K562 (cell line): Measurements from ENCODE around the gene AKAP14. TPM values are rescaled to one million over a fixed set of nuclear protein-coding genes. Genes with fewer than 3 reads are reported as not detected.

Source experiments
- ATF1 ChIP-seq, 2 experiments: fragments of 450-650 bp in 1 of 2; IDR thresholded peaks; 2 replicates each; pipeline ENCODE4 v1.6.1; 2016; ENCODE audit warnings: missing compliant biosample characterization in 1 of 2, missing genetic modification characterization in 1 of 2
- CC2D1A ChIP-seq: fragments of 450-650 bp; IDR thresholded peaks from 2 replicates; pipeline ENCODE4 v1.6.1; 2017; ENCODE audit warnings: mild to moderate bottlenecking
- FOXP1 ChIP-seq: sonication (generic); formaldehyde crosslinking; IDR thresholded peaks from 2 replicates; pipeline ENCODE4 v1.8.0; 2022; ENCODE audit warnings: mild to moderate bottlenecking, missing genetic modification reagents
- HCFC1 ChIP-seq: IDR thresholded peaks from 2 replicates; pipeline ENCODE4 v1.6.1; 2012; ENCODE audit warnings: low read depth, low read length, improper control_type of control experiment
- IFI16 ChIP-seq: fragments of 250-450 bp; sonication (Bioruptor Pico); IDR thresholded peaks from 2 replicates; pipeline ENCODE4 v2.1.2; 2022; ENCODE audit warnings: mild to moderate bottlenecking, inconsistent platforms
- ILF3 ChIP-seq: fragments of 450-650 bp; IDR thresholded peaks from 2 replicates; pipeline ENCODE4 v1.6.1; 2018; ENCODE audit warnings: antibody characterized with exemption, mild to moderate bottlenecking, moderate library complexity, borderline replicate concordance
- IRF2 ChIP-seq: sonication (generic); formaldehyde crosslinking; IDR thresholded peaks from 2 replicates; pipeline ENCODE4 v1.8.1; 2022; ENCODE audit warnings: mild to moderate bottlenecking, missing genetic modification reagents
- JUN ChIP-seq, 2 experiments: sonication (generic) in 1 of 2; formaldehyde crosslinking in 1 of 2; IDR thresholded peaks; 2 replicates each; pipeline versions ENCODE4 v1.6.1 to v1.8.0; 2012 to 2022; ENCODE audit warnings: borderline replicate concordance in 2 of 2, mild to moderate bottlenecking in 2 of 2, improper control_type of control experiment in 1 of 2, low read depth in 1 of 2, low read length in 1 of 2, missing genetic modification reagents in 1 of 2
- MXI1 ChIP-seq: IDR thresholded peaks from 2 replicates; pipeline ENCODE4 v1.6.1; 2011; ENCODE audit warnings: low read depth, mild to moderate bottlenecking, improper control_type of control experiment, low read length
- NFIC ChIP-seq: fragments of 450-650 bp; IDR thresholded peaks from 2 replicates; pipeline ENCODE4 v1.6.1; 2017; ENCODE audit warnings: mild to moderate bottlenecking, inconsistent platforms
- POLR3A ChIP-seq: IDR thresholded peaks from 2 replicates; pipeline ENCODE4 v1.6.1; 2011; ENCODE audit warnings: borderline replicate concordance, mild to moderate bottlenecking, moderate library complexity; ENCODE audit not compliant: insufficient read length, insufficient read depth; ENCODE audit errors: extremely low read depth
- RFX1 ChIP-seq: fragments of 450-650 bp; IDR thresholded peaks from 2 replicates; pipeline ENCODE4 v1.6.1; 2016; ENCODE audit warnings: mild to moderate bottlenecking, moderate library complexity
- SMAD2 ChIP-seq: fragments of 150-350 bp; IDR thresholded peaks from 2 replicates; pipeline ENCODE4 v1.6.1; 2014; ENCODE audit warnings: low read depth, mild to moderate bottlenecking, low read length
- TAF7 ChIP-seq: fragments of 450-650 bp; IDR thresholded peaks from 2 replicates; pipeline ENCODE4 v1.6.1; 2016; ENCODE audit warnings: missing genetic modification characterization, missing compliant biosample characterization
- TRIM24 ChIP-seq, 2 experiments: fragments of 450-650 bp; IDR thresholded peaks; 2 replicates each; pipeline ENCODE4 v1.6.1; 2016
- YBX1 ChIP-seq: fragments of 450-650 bp; IDR thresholded peaks from 2 replicates; pipeline ENCODE4 v1.7.1; 2016; ENCODE audit warnings: mild to moderate bottlenecking
- ZC3H4 ChIP-seq: sonication (generic); formaldehyde crosslinking; IDR thresholded peaks from 2 replicates; pipeline ENCODE4 v1.9.0; 2021; ENCODE audit warnings: missing genetic modification reagents, borderline replicate concordance
- ZKSCAN8 ChIP-seq: fragments of 200-800 bp; sonication (Bioruptor generic); IDR thresholded peaks from 2 replicates; pipeline ENCODE4 v1.6.1; 2016; ENCODE audit warnings: missing genetic modification characterization, missing compliant biosample characterization
- ZNF174 ChIP-seq: fragments of 250-450 bp; sonication (Bioruptor Pico); IDR thresholded peaks from 2 replicates; pipeline ENCODE4 v1.4.0; 2020; ENCODE audit warnings: mild to moderate bottlenecking
- ZNF239 ChIP-seq: fragments of 250-450 bp; sonication (Bioruptor Pico); IDR thresholded peaks from 2 replicates; pipeline ENCODE4 v1.4.0; 2020; ENCODE audit warnings: mild to moderate bottlenecking
- ZNF354B ChIP-seq: fragments of 250-450 bp; sonication (Bioruptor Pico); IDR thresholded peaks from 2 replicates; pipeline ENCODE4 v1.4.0; 2020
- ZNF584 ChIP-seq: fragments of 200-800 bp; sonication (Bioruptor generic); IDR thresholded peaks from 2 replicates; pipeline ENCODE4 v1.6.1; 2016; ENCODE audit warnings: low read depth, mild to moderate bottlenecking, missing genetic modification characterization, missing compliant biosample characterization
- ZNF785 ChIP-seq: fragments of 250-450 bp; sonication (Bioruptor Pico); IDR thresholded peaks from 2 replicates; pipeline ENCODE4 v1.4.0; 2020; ENCODE audit warnings: mild to moderate bottlenecking
- polyA plus RNA-seq, 8 experiments: library from polyadenylated mRNA; depleted of rRNA in 4 of 8; stranded (reverse) in 5 of 8; unstranded in 3 of 8; fragments of >200 nt; fragmentation: Nextera tagmentation in 2 of 8; fragmentation: Illumina TruSeq in 1 of 8; extraction: Ambion mirVana in 2 of 8; extraction: Trizol in 1 of 8; gene quantifications; 2 replicates each; pipeline versions ENCODE4 v1.2.1 to v1.2.3, GENCODE V29; 2011 to 2014; ENCODE audit warnings: inconsistent platforms in 1 of 8, missing spikeins in 1 of 8
- total RNA-seq, 7 experiments: library from RNA; depleted of rRNA in 6 of 7; stranded (reverse); fragments of >200 nt in 6 of 7; fragmentation: Illumina TruSeq in 2 of 7; extraction: Trizol in 2 of 7; gene quantifications; 2 replicates each; pipeline versions ENCODE4 v1.2.1 to v1.2.3, GENCODE V29; 2011 to 2021; ENCODE audit warnings: low replicate concordance in 1 of 7
- TF ChIP-seq, protein P1 (sequence below): sonication (generic); formaldehyde crosslinking; IDR thresholded peaks from 2 replicates; pipeline ENCODE4 v1.8.0; 2022; ENCODE audit warnings: missing genetic modification reagents, mild to moderate bottlenecking, borderline replicate concordance
- TF ChIP-seq, protein P2 (sequence below), 2 experiments: IDR thresholded peaks; 2 replicates each; pipeline ENCODE4 v1.6.1; 2012; ENCODE audit warnings: improper control_type of control experiment in 2 of 2, low read depth in 2 of 2, low read length in 2 of 2, borderline replicate concordance in 1 of 2

The AKAP14 gene
- total and polyA plus RNA-seq, 9 of the 15 experiments (the other 6 are each of a cell fraction or from before 2014, with no cell fraction given): not detected

DNA sequence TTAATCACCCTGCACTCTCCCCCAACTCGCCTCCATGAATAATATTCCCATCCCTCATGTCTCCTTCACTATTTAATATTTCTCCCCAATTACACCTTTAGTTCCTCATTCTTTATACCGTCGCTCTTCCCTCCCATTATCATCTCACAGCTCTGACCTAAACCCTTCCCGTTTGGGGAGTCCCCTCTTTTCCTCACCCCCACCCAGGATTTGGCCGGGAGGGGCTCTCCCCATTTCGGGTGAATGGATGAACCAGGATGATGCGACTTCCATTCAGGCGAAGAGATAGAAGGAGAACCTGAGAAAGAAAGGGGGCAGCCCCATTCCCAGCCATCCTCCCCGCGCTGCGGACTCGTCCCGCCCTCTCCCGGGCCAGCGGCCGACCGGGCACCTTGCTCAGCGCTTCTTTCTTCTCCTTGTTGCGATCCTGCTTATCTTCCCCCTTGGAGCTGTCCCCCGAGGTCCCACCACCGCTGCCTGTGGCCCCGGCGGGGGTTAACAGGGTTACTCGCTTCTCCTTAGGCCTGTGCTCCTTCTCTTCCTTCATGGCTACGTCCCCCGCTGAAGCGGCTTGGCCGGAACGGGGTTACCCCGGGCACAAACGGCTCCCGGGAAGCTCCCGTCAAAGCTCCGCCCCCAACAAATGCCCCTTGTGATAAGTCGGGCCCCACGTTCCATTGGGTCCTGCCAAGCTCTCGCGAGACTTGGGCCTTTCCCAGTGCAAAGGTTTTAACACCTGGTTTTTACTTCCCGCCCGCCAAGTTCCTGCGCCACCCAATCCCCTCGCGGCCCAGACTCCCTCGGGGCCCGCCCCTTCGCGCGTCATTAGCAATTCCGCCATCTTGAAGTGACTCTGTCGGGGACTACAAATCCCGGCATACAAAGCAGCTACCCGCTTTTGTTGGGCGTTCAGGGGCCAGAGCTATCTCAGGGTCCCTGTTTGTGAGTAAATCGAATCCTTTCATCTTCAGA, 43.0 kb upstream of the AKAP14 start, which contains the start of gene UPF3B (continued):
- TF ChIP-seq, protein P1, sequence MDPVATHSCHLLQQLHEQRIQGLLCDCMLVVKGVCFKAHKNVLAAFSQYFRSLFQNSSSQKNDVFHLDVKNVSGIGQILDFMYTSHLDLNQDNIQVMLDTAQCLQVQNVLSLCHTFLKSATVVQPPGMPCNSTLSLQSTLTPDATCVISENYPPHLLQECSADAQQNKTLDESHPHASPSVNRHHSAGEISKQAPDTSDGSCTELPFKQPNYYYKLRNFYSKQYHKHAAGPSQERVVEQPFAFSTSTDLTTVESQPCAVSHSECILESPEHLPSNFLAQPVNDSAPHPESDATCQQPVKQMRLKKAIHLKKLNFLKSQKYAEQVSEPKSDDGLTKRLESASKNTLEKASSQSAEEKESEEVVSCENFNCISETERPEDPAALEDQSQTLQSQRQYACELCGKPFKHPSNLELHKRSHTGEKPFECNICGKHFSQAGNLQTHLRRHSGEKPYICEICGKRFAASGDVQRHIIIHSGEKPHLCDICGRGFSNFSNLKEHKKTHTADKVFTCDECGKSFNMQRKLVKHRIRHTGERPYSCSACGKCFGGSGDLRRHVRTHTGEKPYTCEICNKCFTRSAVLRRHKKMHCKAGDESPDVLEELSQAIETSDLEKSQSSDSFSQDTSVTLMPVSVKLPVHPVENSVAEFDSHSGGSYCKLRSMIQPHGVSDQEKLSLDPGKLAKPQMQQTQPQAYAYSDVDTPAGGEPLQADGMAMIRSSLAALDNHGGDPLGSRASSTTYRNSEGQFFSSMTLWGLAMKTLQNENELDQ: no peak
- no peak for TF ChIP-seq ZC3H4 (CRISPR knock-in tag)
- no peak for TF ChIP-seq JUN (IDR thresholded peaks at IDR 0.05; ENCODE audit: borderline replicate concordance, low read depth, low read length)
- TF ChIP-seq JUN (CRISPR knock-in tag; IDR thresholded peaks at IDR 0.05; ENCODE audit: borderline replicate concordance): no peak
- TF ChIP-seq, protein P2, sequence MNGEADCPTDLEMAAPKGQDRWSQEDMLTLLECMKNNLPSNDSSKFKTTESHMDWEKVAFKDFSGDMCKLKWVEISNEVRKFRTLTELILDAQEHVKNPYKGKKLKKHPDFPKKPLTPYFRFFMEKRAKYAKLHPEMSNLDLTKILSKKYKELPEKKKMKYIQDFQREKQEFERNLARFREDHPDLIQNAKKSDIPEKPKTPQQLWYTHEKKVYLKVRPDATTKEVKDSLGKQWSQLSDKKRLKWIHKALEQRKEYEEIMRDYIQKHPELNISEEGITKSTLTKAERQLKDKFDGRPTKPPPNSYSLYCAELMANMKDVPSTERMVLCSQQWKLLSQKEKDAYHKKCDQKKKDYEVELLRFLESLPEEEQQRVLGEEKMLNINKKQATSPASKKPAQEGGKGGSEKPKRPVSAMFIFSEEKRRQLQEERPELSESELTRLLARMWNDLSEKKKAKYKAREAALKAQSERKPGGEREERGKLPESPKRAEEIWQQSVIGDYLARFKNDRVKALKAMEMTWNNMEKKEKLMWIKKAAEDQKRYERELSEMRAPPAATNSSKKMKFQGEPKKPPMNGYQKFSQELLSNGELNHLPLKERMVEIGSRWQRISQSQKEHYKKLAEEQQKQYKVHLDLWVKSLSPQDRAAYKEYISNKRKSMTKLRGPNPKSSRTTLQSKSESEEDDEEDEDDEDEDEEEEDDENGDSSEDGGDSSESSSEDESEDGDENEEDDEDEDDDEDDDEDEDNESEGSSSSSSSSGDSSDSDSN (IDR thresholded peaks at IDR 0.05; ENCODE audit: borderline replicate concordance in 1 of 2, low read depth in 2 of 2, low read length in 2 of 2): 0 out of 4 replicates have a peak, but pooled peaks have one; percentile 17 to 56
- TF ChIP-seq IRF2: no peak
- no peak for TF ChIP-seq ZKSCAN8
- no peak for TF ChIP-seq ZNF785 (CRISPR knock-in tag)
- no peak for TF ChIP-seq YBX1
- TF ChIP-seq ATF1 (CRISPR knock-in tag; IDR thresholded peaks at IDR 0.05): no peak
- peak; percentile 91 for TF ChIP-seq ATF1 (tag; IDR thresholded peaks at IDR 0.05)
- TF ChIP-seq FOXP1 (CRISPR knock-in tag): no peak
- no peak for TF ChIP-seq POLR3A
- TF ChIP-seq CC2D1A: no peak; the same call in 1 of the 2 replicates
- TF ChIP-seq MXI1: no peak
- no peak for TF ChIP-seq ZNF239
- no peak for TF ChIP-seq ILF3
- no peak for TF ChIP-seq IFI16 (CRISPR knock-in tag)
- TF ChIP-seq ZNF174 (CRISPR knock-in tag): no peak
- TF ChIP-seq RFX1: peak; percentile 29; the same call in 1 of the 2 replicates
- no peak for TF ChIP-seq ZNF354B (CRISPR knock-in tag)
- no peak for TF ChIP-seq NFIC
- no peak for TF ChIP-seq SMAD2
- TF ChIP-seq HCFC1: peak; percentile 87
- TF ChIP-seq ZNF584: no peak
- TF ChIP-seq TRIM24 (IDR thresholded peaks at IDR 0.05): no peak
- TF ChIP-seq TAF7 (tag): no peak
